ENCODE measurements around the gene PDE6G.

- TF ChIP-seq CTCF (IDR thresholded peaks at IDR 0.05) (no peak), POLR2A (IDR thresholded peaks at IDR 0.05) (no peak)
Measured at GRCh38 chr17:81697261-81698044, 41.1 kb upstream of the PDE6G start.

Measured in thyroid gland (tissue), 4 donors.